Hepatocyte (in vitro differentiated cells): Measurements from ENCODE around the gene ATG4B. TPM values are rescaled to one million over a fixed set of nuclear protein-coding genes. Genes with fewer than 3 reads are reported as not detected.

Experiments used
- DNase-seq: peaks from one replicate; pipeline ENCODE4 v3.0.0-alpha.2; 2016; ENCODE audit warnings: low spot score
- H2AFZ ChIP-seq: fragments of 200-600 bp; sonication (generic); 2 replicates; pipeline ENCODE4 v1.6.0; 2016; ENCODE audit warnings: antibody characterized with exemption, mild to moderate bottlenecking
- H3K27ac ChIP-seq: fragments of 200-600 bp; sonication (generic); 2 replicates; pipeline ENCODE4 v1.5.1; 2016; ENCODE audit warnings: mild to moderate bottlenecking
- H3K27me3 ChIP-seq: fragments of 200-600 bp; sonication (generic); 2 replicates; pipeline ENCODE4 v1.6.1; 2016
- H3K36me3 ChIP-seq: fragments of 200-600 bp; sonication (generic); replicated peaks from 2 replicates; pipeline ENCODE4 v1.5.1; 2016; ENCODE audit warnings: low read depth; ENCODE audit not compliant: insufficient read depth
- H3K4me1 ChIP-seq: fragments of 200-600 bp; sonication (generic); 2 replicates; pipeline ENCODE4 v1.5.1; 2016; ENCODE audit warnings: mild to moderate bottlenecking, moderate library complexity; ENCODE audit not compliant: insufficient read depth
- H3K4me2 ChIP-seq: fragments of 200-600 bp; sonication (generic); 2 replicates; pipeline ENCODE4 v1.6.0; 2016
- H3K4me3 ChIP-seq: fragments of 200-600 bp; sonication (generic); 2 replicates; pipeline ENCODE4 v1.5.1; 2016; ENCODE audit warnings: mild to moderate bottlenecking
- H3K79me2 ChIP-seq: fragments of 200-600 bp; sonication (generic); 2 replicates; pipeline ENCODE4 v1.6.0; 2017; ENCODE audit warnings: mild to moderate bottlenecking
- H3K9me2 ChIP-seq: fragments of 200-600 bp; sonication (generic); replicated peaks from 2 replicates; pipeline ENCODE4 v1.6.0; 2017; ENCODE audit warnings: mild to moderate bottlenecking; ENCODE audit not compliant: insufficient read depth
- H3K9me3 ChIP-seq: fragments of 200-600 bp; sonication (generic); 2 replicates; pipeline ENCODE4 v1.5.1; 2016; ENCODE audit warnings: low read depth, mild to moderate bottlenecking
- H4K20me1 ChIP-seq: fragments of 200-600 bp; sonication (generic); 2 replicates; pipeline ENCODE4 v1.6.0; 2016; ENCODE audit warnings: mild to moderate bottlenecking; ENCODE audit not compliant: insufficient read depth, poor library complexity, severe bottlenecking
- EZH2 ChIP-seq: fragments of 200-600 bp; sonication (generic); IDR thresholded peaks from 2 replicates; pipeline ENCODE4 v1.6.1; 2016; ENCODE audit warnings: antibody characterized with exemption, mild to moderate bottlenecking, borderline replicate concordance
- EZH2phosphoT487 ChIP-seq: fragments of 200-600 bp; sonication (generic); IDR thresholded peaks from one replicate; pipeline ENCODE4 v1.6.1; 2018; ENCODE audit warnings: antibody characterized with exemption, mild to moderate bottlenecking, low read depth, moderate library complexity; ENCODE audit not compliant: unreplicated experiment, severe bottlenecking
- WGBS: methylation state at CpG from one replicate; pipeline ENCODE4 v1.1.6; 2016; ENCODE audit warnings: low lambda C conversion rate; ENCODE audit errors: missing lambda C conversion rate; 5-methylcytosine and 5-hydroxymethylcytosine counted together
- polyA plus RNA-seq: library from polyadenylated mRNA; unstranded; fragments of >200 nt; fragmentation: Nextera tagmentation; extraction: Ambion mirVana; gene quantifications from 2 replicates; pipeline ENCODE4 v1.2.1, GENCODE V29; 2016
- total RNA-seq: library from RNA; depleted of rRNA; stranded (reverse); fragments of >200 nt; gene quantifications from 2 replicates; pipeline ENCODE4 v1.2.3, GENCODE V29; 2014
- TF ChIP-seq, protein P1 (sequence below): fragments of 200-600 bp; sonication (generic); IDR thresholded peaks from 2 replicates; pipeline ENCODE4 v1.5.1; 2016; ENCODE audit warnings: antibody characterized with exemption, mild to moderate bottlenecking; ENCODE audit not compliant: poor library complexity

ATG4B gene
- total and polyA plus RNA-seq, 2 experiments from 2014 or later = 61.3 to 108 TPM

DNA sequence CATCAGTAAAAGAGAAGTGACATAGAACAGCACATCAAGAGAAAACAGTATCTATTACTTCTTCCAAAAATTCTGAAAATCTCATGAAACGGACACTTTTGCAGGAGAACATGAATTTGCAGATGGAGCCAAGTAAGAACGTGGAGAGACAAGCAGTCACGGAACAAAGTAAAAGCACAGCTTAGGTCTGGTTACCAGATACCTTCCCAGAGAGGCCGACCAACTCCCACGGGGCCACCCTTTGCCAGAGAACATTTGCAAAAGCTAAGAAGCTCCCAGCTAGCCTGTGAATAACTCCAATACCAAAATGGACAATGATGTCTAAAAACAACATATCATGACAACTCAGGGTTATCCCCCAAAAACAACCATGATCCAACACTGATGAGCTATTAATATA lies 39.4 kb upstream of the ATG4B start:
- WGBS = 54% methylated on average over 5 of the region's 5 CpGs
- Histone ChIP-seq H3K4me1 (no peaks in the 10 kb centered on the region), H3K4me2 (no peak overlapping the region), H4K20me1 (no peaks in the 10 kb centered on the region), H3K4me3 (no peak overlapping the region), H3K27me3 (no peaks in the 10 kb centered on the region), H3K9me2 (no peaks in the 10 kb centered on the region), H2AFZ (no peak overlapping the region), H3K79me2 (no peaks in the 10 kb centered on the region), H3K27ac (no peak overlapping the region), H3K9me3 (no peaks in the 10 kb centered on the region), H3K36me3 (no peaks in the 10 kb centered on the region)
- no peak for TF ChIP-seq EZH2phosphoT487
- TF ChIP-seq EZH2 = no peak
- TF ChIP-seq, protein P1, sequence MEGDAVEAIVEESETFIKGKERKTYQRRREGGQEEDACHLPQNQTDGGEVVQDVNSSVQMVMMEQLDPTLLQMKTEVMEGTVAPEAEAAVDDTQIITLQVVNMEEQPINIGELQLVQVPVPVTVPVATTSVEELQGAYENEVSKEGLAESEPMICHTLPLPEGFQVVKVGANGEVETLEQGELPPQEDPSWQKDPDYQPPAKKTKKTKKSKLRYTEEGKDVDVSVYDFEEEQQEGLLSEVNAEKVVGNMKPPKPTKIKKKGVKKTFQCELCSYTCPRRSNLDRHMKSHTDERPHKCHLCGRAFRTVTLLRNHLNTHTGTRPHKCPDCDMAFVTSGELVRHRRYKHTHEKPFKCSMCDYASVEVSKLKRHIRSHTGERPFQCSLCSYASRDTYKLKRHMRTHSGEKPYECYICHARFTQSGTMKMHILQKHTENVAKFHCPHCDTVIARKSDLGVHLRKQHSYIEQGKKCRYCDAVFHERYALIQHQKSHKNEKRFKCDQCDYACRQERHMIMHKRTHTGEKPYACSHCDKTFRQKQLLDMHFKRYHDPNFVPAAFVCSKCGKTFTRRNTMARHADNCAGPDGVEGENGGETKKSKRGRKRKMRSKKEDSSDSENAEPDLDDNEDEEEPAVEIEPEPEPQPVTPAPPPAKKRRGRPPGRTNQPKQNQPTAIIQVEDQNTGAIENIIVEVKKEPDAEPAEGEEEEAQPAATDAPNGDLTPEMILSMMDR = no peak
- no peak for DNase-seq

DNA sequence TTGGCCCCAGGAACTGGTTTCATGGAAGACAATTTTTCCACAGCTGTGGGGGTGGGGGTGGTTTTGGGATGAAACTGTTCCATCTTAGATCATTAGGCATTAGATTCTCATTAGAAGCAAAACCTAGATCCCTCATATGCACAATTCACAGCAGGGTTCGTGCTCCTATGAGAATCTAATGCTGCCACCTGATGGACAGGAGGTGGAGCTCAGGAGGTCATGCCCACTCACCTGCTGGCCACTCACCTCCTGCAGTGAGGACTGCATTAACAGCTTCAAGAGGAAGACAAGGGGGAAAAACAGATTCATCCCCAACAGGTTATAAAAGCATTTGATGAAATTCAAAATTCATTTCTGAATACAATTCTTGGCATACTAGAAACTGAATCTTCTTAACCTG lies 39.0 kb upstream of the ATG4B start:
- Histone ChIP-seq H3K4me1 (no peaks in the 10 kb centered on the region), H3K36me3 (no peaks in the 10 kb centered on the region), H2AFZ (no peak overlapping the region), H4K20me1 (no peaks in the 10 kb centered on the region), H3K27me3 (no peaks in the 10 kb centered on the region), H3K4me2 (no peak overlapping the region), H3K79me2 (no peaks in the 10 kb centered on the region), H3K9me2 (no peaks in the 10 kb centered on the region), H3K9me3 (no peaks in the 10 kb centered on the region), H3K27ac (no peak overlapping the region), H3K4me3 (no peak overlapping the region)
- no peak for DNase-seq
- 76% methylated on average over 1 of the region's 1 CpG for WGBS
- TF ChIP-seq, protein P1 = peak; percentile 41
- TF ChIP-seq EZH2phosphoT487 = no peak

DNA sequence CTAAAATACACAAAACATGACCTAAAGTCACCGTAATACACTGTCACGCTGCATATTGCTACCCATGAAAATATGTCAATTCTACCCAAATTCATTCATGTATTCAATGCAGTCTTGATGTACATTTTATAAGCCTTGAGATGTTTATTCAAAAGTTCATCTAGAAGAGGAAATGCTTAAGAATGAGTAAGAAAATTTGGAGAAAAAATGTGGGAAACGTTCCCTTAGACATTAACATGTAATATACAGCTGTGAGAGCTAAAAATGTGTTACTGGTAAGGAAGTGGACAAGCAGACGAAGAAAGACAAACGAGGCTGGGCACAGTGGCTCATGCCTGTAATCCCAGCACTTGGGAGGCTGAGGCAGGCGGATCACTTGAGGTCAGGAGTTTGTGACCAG lies 37.9 kb upstream of the ATG4B start:
- H3K36me3 ChIP-seq = no peaks in the 10 kb centered on the region
- TF ChIP-seq, protein P1 = no peak
- TF ChIP-seq EZH2phosphoT487 (no peak), EZH2 (no peak)
- no peaks in the 10 kb centered on the region for H3K9me3 ChIP-seq

DNA sequence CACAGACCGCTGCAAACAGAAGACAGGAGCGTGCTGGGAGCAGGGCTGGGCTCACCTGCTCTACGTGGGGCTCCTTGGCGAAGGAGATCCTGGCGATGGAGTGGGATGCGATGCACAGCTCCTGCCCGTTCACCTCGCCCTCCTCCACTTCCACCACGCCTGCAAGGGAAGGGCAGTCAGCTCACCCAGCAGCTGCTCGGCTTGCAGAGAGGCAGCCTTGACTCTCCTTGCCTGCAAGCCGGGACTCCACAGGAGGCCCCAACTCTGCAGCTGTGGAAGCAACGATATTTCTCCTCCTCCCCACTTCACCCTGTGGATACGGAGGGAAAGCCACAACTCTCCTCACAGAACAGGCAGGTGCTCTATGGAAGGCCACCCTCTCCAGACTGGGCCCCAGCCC lies 35.7 kb upstream of the ATG4B start:
- Histone ChIP-seq H3K9me3 (no peaks in the 10 kb centered on the region), H3K79me2 (no peaks in the 10 kb centered on the region), H4K20me1 (no peaks in the 10 kb centered on the region), H3K27me3 (no peaks in the 10 kb centered on the region), H2AFZ (no peak overlapping the region), H3K36me3 (no peaks in the 10 kb centered on the region), H3K4me3 (no peak overlapping the region), H3K27ac (no peak overlapping the region), H3K4me2 (no peak overlapping the region), H3K4me1 (no peaks in the 10 kb centered on the region), H3K9me2 (no peaks in the 10 kb centered on the region)
- DNase-seq = no peak
- TF ChIP-seq EZH2phosphoT487 (no peak), EZH2 (no peak)
- TF ChIP-seq, protein P1 = no peak
- 98% methylated on average over 13 of the region's 13 CpGs for WGBS

More for the DNA sequence above, 37.9 kb upstream of the ATG4B start:
- Histone ChIP-seq H3K79me2 (no peaks in the 10 kb centered on the region), H3K4me1 (no peaks in the 10 kb centered on the region), H3K4me3 (no peak overlapping the region), H3K27me3 (no peaks in the 10 kb centered on the region), H3K9me2 (no peaks in the 10 kb centered on the region), H3K4me2 (no peak overlapping the region), H2AFZ (no peak overlapping the region), H4K20me1 (no peaks in the 10 kb centered on the region), H3K27ac (no peak overlapping the region)
- WGBS = 92% methylated on average over 6 of the region's 6 CpGs
- no peak for DNase-seq
